HUES64 (cell line): ENCODE measurements around the gene ENOSF1. TPM values are rescaled to one million over a fixed set of nuclear protein-coding genes. Genes with fewer than 3 reads are reported as not detected.
A peak's percentile ranks its signal among the peaks of the same experiment; 100 is the strongest.
"Not testable (repeated sequence)": the region's sequence is repeated elsewhere in the genome, so short reads cannot be mapped to it uniquely, and the experiment has no call there.

Source experiments
- H3K27ac ChIP-seq: 2 replicates; pipeline ENCODE4 v1.7.0; 2013; ENCODE audit warnings: low read depth, low read length, inconsistent platforms
- H3K27me3 ChIP-seq: 2 replicates; pipeline ENCODE4 v1.6.1; 2013; ENCODE audit warnings: mild to moderate bottlenecking, low read length; ENCODE audit not compliant: insufficient read depth
- H3K36me3 ChIP-seq: 2 replicates; pipeline ENCODE4 v1.6.1; 2013; ENCODE audit warnings: mild to moderate bottlenecking, low read length; ENCODE audit not compliant: insufficient read depth
- H3K4me1 ChIP-seq: 2 replicates; pipeline ENCODE4 v1.6.1; 2013; ENCODE audit warnings: mild to moderate bottlenecking, low read length, moderate library complexity; ENCODE audit not compliant: insufficient read depth
- H3K4me3 ChIP-seq: 2 replicates; pipeline ENCODE4 v1.5.1; 2013; ENCODE audit warnings: mild to moderate bottlenecking, low read length, moderate library complexity
- H3K9ac ChIP-seq: 2 replicates; pipeline ENCODE4 v1.6.1; 2013; ENCODE audit warnings: mild to moderate bottlenecking, low read depth, low read length
- H3K9me3 ChIP-seq: 2 replicates; pipeline ENCODE4 v1.6.1; 2013; ENCODE audit warnings: low read depth, low read length; ENCODE audit not compliant: insufficient read depth
- WGBS: fragments of 150-250, 120-280 bp; methylation state at CpG from one replicate; pipeline ENCODE4 v1.1.7; 2013; ENCODE audit warnings: missing lambda C conversion rate; 5-methylcytosine and 5-hydroxymethylcytosine counted together
- polyA plus RNA-seq, 2 experiments: library from polyadenylated mRNA; stranded (reverse); fragments of 50-300 nt; gene quantifications; one replicate each; pipeline ENCODE4 v1.2.3, GENCODE V29; 2013

The ENOSF1 gene
- 23.1 TPM for polyA plus RNA-seq (2013, experiment 1 of 2)
- 27.4 TPM for polyA plus RNA-seq (2013, experiment 2 of 2)

- Histone ChIP-seq H3K27ac (peak within 1 kb of the TSS; percentile 84; the same call in 1 of the 2 replicates), H3K36me3 (peaks cover 7% of the 10 kb centered on the region), H3K27me3 (no peaks in the 10 kb centered on the region), H3K9me3 (no peaks in the 10 kb centered on the region), H3K9ac (peak within 1 kb of the TSS; percentile 88), H3K4me3 (peak within 1 kb of the TSS; percentile 89), H3K4me1 (0 out of 2 replicates have a peak, but pooled peaks cover 3% of the 10 kb centered on the region)
- WGBS: 7% methylated on average over 91 of the region's 91 CpGs
Observed at GRCh38 chr18:712401-713134, at the start of gene ENOSF1. Gene ENOSF1 (minus strand): TSS chr18:712630. CDS start chr18:712587, 43 bp downstream.

- H3K27ac ChIP-seq, H3K4me1 ChIP-seq, H3K9ac ChIP-seq, H3K4me3 ChIP-seq, H3K9me3 ChIP-seq, H3K27me3 ChIP-seq: not testable (repeated sequence)
- 88% methylated on average over 2 of the region's 4 CpGs for WGBS
- H3K36me3 ChIP-seq: peaks cover 17% of the 10 kb centered on the region
Observed at GRCh38 chr18:759864-760263, 47.4 kb upstream of the ENOSF1 start.

- 72% methylated on average over 2 of the region's 2 CpGs for WGBS
Observed at GRCh38 chr18:755506-755905, 43.1 kb upstream of the ENOSF1 start.

GRCh38 chr18:754656-755055, 42.2 kb upstream of the ENOSF1 start:
- no peaks in the 10 kb centered on the region for H3K27me3 ChIP-seq
- no peak overlapping the region for H3K27ac ChIP-seq
- 100% methylated on average over 1 of the region's 1 CpG for WGBS
- no peak overlapping the region for H3K9ac ChIP-seq
- H3K4me1 ChIP-seq: no peaks in the 10 kb centered on the region
- no peaks in the 10 kb centered on the region for H3K9me3 ChIP-seq
- no peak overlapping the region for H3K4me3 ChIP-seq
- peaks cover 61% of the 10 kb centered on the region for H3K36me3 ChIP-seq

More at GRCh38 chr18:755506-755905, 43.1 kb upstream of the ENOSF1 start:
- H3K4me3 ChIP-seq: no peak overlapping the region
- no peaks in the 10 kb centered on the region for H3K27me3 ChIP-seq
- no peaks in the 10 kb centered on the region for H3K9me3 ChIP-seq
- peaks cover 56% of the 10 kb centered on the region for H3K36me3 ChIP-seq
- H3K27ac ChIP-seq: no peak overlapping the region
- H3K4me1 ChIP-seq: no peaks in the 10 kb centered on the region
- H3K9ac ChIP-seq: no peak overlapping the region

GRCh38 chr18:750456-750855, 38.0 kb upstream of the ENOSF1 start:
- 87% methylated on average over 1 of the region's 1 CpG for WGBS
- Histone ChIP-seq H3K27me3 (no peaks in the 10 kb centered on the region), H3K36me3 (peaks cover 85% of the 10 kb centered on the region), H3K9ac (no peak overlapping the region), H3K27ac (no peak overlapping the region), H3K4me1 (no peaks in the 10 kb centered on the region), H3K4me3 (no peak overlapping the region), H3K9me3 (no peaks in the 10 kb centered on the region)

- H3K4me1 ChIP-seq: no peaks in the 10 kb centered on the region
- H3K27me3 ChIP-seq: no peaks in the 10 kb centered on the region
Observed at GRCh38 chr18:744832-745597, 32.6 kb upstream of the ENOSF1 start.

GRCh38 chr18:741931-742512, 29.6 kb upstream of the ENOSF1 start:
- Histone ChIP-seq H3K9me3 (no peaks in the 10 kb centered on the region), H3K27ac (no peak overlapping the region), H3K9ac (no peak overlapping the region), H3K27me3 (no peaks in the 10 kb centered on the region), H3K4me3 (no peak overlapping the region), H3K36me3 (peaks cover 88% of the 10 kb centered on the region), H3K4me1 (no peaks in the 10 kb centered on the region)

More at GRCh38 chr18:744832-745597, 32.6 kb upstream of the ENOSF1 start:
- no peak overlapping the region for H3K4me3 ChIP-seq
- H3K27ac ChIP-seq: no peak overlapping the region
- H3K9me3 ChIP-seq: no peaks in the 10 kb centered on the region
- H3K36me3 ChIP-seq: peaks cover 80% of the 10 kb centered on the region
- 68% methylated on average over 2 of the region's 2 CpGs for WGBS
- H3K9ac ChIP-seq: no peak overlapping the region

GRCh38 chr18:732371-732770, 19.9 kb upstream of the ENOSF1 start:
- 96% methylated on average over 2 of the region's 3 CpGs for WGBS
- no peaks in the 10 kb centered on the region for H3K27me3 ChIP-seq
- H3K4me1 ChIP-seq: no peaks in the 10 kb centered on the region
- no peak overlapping the region for H3K27ac ChIP-seq
- peaks cover 55% of the 10 kb centered on the region for H3K36me3 ChIP-seq
- H3K9me3 ChIP-seq: no peaks in the 10 kb centered on the region
- H3K4me3 ChIP-seq: no peak overlapping the region
- H3K9ac ChIP-seq: no peak overlapping the region

GRCh38 chr18:731185-731584, 18.8 kb upstream of the ENOSF1 start:
- Histone ChIP-seq H3K27ac (no peak overlapping the region), H3K9ac (no peak overlapping the region), H3K36me3 (peaks cover 44% of the 10 kb centered on the region), H3K4me3 (no peak overlapping the region), H3K4me1 (no peaks in the 10 kb centered on the region), H3K27me3 (no peaks in the 10 kb centered on the region), H3K9me3 (no peaks in the 10 kb centered on the region)

- no peaks in the 10 kb centered on the region for H3K4me1 ChIP-seq
- H3K27me3 ChIP-seq: no peaks in the 10 kb centered on the region
- no peak overlapping the region for H3K4me3 ChIP-seq
- peaks cover 39% of the 10 kb centered on the region for H3K36me3 ChIP-seq
- no peaks in the 10 kb centered on the region for H3K9me3 ChIP-seq
- no peak overlapping the region for H3K9ac ChIP-seq
- H3K27ac ChIP-seq: no peak overlapping the region
Observed at GRCh38 chr18:730692-731091, 18.3 kb upstream of the ENOSF1 start.

GRCh38 chr18:730120-730519, 17.7 kb upstream of the ENOSF1 start:
- H3K36me3 ChIP-seq: peaks cover 33% of the 10 kb centered on the region
- H3K4me1 ChIP-seq, H3K9ac ChIP-seq, H3K9me3 ChIP-seq, H3K27me3 ChIP-seq, H3K27ac ChIP-seq, H3K4me3 ChIP-seq: not testable (repeated sequence)
- 97% methylated on average over 5 of the region's 5 CpGs for WGBS
